Suprapubic skin (tissue), 4 donors: ENCODE measurements around the gene TRIM52.

Source experiments
- CTCF ChIP-seq, 2 donors: fragments of 200-600 bp in 1 of 2; fragments of 450-650 bp in 1 of 2; sonication (generic) in 1 of 2; IDR thresholded peaks; one replicate each; pipeline ENCODE4 v1.5.1; 2016 to 2019; ENCODE audit warnings: antibody characterized with exemption in 2 of 2, mild to moderate bottlenecking in 1 of 2, moderate library complexity in 1 of 2
- EP300 ChIP-seq: sonication (generic); formaldehyde crosslinking; IDR thresholded peaks from one replicate; pipeline ENCODE4 v1.6.1; 2017; ENCODE audit warnings: antibody characterized with exemption
- POLR2A ChIP-seq, 2 donors: fragments of 450-650 bp; IDR thresholded peaks; one replicate each; pipeline ENCODE4 v1.6.1; 2017; ENCODE audit warnings: antibody characterized with exemption in 2 of 2, mild to moderate bottlenecking in 2 of 2, moderate library complexity in 2 of 2
- POLR2AphosphoS5 ChIP-seq, 3 donors: sonication (generic); formaldehyde crosslinking; IDR thresholded peaks; one replicate each; pipeline ENCODE4 v1.6.1; 2017; ENCODE audit warnings: antibody characterized with exemption in 3 of 3

DNA sequence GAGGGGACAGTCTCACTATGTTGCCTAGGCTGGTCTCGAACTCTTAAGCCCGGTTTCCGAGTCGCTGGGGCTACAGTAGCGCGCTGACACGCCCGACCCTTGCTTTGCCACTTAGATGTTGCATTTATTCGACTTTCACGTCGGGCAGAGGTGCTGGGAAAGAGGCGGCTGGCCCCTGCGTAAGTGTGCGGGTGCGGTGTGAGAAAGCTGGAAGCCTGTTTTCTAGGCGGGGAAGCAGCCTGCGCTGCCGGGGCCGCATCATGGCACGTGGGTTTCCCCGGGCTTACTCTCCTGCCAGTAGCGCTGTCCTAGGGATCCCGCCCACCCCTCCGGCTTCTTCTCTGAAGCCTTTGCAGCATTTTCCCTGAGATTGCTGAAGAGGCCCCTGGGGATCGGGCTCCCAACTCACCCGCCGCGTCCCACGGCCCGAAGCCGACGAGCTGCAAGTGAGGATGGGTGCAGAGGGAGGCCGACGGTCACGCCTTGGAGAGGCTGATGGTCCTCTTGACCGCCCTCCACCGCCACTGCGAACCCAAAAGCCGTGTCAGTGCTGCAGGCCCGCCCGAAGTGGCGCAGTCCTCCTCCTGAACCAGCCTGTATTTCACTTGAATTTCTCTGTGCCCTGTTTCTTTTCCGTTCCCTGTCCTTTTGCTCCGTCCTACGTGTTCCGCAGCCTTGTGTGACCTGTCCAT, 43.7 kb downstream of the TRIM52 start:
- TF ChIP-seq EP300: no peak
- no peak for TF ChIP-seq CTCF (IDR thresholded peaks at IDR 0.05)
- no peak for TF ChIP-seq POLR2A (IDR thresholded peaks at IDR 0.05)
- TF ChIP-seq POLR2AphosphoS5 (IDR thresholded peaks at IDR 0.05): no peak
